Activated CD4-positive, alpha-beta T cell treated with anti-CD3 and anti-CD28 coated beads for 36 hours (primary cell): Measurements from ENCODE around the gene PAQR9. TPM values are rescaled to one million over a fixed set of nuclear protein-coding genes. Genes with fewer than 3 reads are reported as not detected.

Experiments used
- ATAC-seq: fragments of 200-7000 bp; cut with Tn5 transposase; one replicate; pipeline ENCODE4 v1.10.0; 2021; ENCODE audit warnings: mild to moderate bottlenecking, moderate library complexity
- CTCF ChIA-PET: fragments of 350-600 bp; sonication (Branson Sonifier 250); formaldehyde crosslinking; loops from one replicate; lab custom pipeline; 2021; ENCODE audit warnings: antibody characterized with exemption; lab: Charles Lee
- POLR2A ChIA-PET: fragments of 350-600 bp; sonication (Branson Sonifier 250); formaldehyde crosslinking; loops from one replicate; lab custom pipeline; 2021; ENCODE audit warnings: antibody characterized with exemption, inconsistent platforms; lab: Charles Lee
- DNase-seq: peaks from one replicate; pipeline ENCODE4 v3.0.0-alpha.2; 2020
- H3K27ac Mint-ChIP-seq: one replicate; pipeline ENCODE4 v1.8.0; 2021; ENCODE audit warnings: mixed read lengths
- H3K27me3 Mint-ChIP-seq: one replicate; pipeline ENCODE4 v1.8.0; 2021; ENCODE audit warnings: mixed read lengths
- H3K36me3 Mint-ChIP-seq: one replicate; pipeline ENCODE4 v1.8.0; 2021; ENCODE audit warnings: low read depth, mixed read lengths
- H3K4me1 Mint-ChIP-seq: one replicate; pipeline ENCODE4 v1.8.0; 2021; ENCODE audit warnings: mixed read lengths
- H3K4me3 Mint-ChIP-seq: one replicate; pipeline ENCODE4 v1.8.0; 2021; ENCODE audit warnings: mild to moderate bottlenecking, moderate library complexity, mixed read lengths
- H3K9me3 Mint-ChIP-seq: one replicate; pipeline ENCODE4 v1.8.0; 2021; ENCODE audit warnings: low read depth, mixed read lengths
- intact Hi-C, 2 experiments: fragments of 100-400 bp; cut with DNase I in 1 of 2; cut with micrococcal nuclease in 1 of 2; formaldehyde crosslinking; loops; one replicate each; pipeline versions ENCODE4 v1.14.2 to v1.15.1; 2022 to 2024; cut with DNase I, micrococcal nuclease
- total RNA-seq, 2 experiments: library from RNA; stranded (reverse); gene quantifications; one replicate each; pipeline ENCODE4 v1.2.3, GENCODE V29; 2021

The PAQR9 gene
- total RNA-seq, 2 experiments from 2014 or later = not detected

DNA sequence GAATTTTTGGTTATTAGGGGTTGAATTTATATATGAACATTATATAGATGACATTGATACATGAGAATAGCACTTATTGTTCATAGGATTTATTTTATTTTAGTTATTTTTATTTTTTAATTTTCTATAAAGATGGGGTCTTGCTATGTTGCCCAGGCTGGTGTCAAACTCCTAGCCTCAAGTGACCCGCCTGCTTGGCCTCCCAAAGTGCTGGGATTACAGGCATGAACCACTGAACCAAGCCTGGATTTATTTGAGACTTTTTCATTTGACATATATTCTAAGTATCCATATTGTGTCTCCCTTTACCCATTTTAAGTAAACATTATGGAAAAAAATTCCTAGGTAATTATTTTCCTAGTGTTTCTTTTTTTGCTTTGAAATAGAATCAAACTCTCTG lies 12.5 kb downstream of the PAQR9 start:
- Mint-ChIP-seq H3K27me3 (peaks cover 36% of the 10 kb centered on the region), H3K4me3 (no peak overlapping the region), H3K9me3 (no peaks in the 10 kb centered on the region), H3K36me3 (no peaks in the 10 kb centered on the region), H3K27ac (no peak overlapping the region), H3K4me1 (peaks cover 8% of the 10 kb centered on the region)
- ATAC-seq (no peak), DNase-seq (no peak)
- ChIA-PET POLR2A (no interaction called here), CTCF (no interaction called here)
- intact Hi-C loops = no loop called here

DNA sequence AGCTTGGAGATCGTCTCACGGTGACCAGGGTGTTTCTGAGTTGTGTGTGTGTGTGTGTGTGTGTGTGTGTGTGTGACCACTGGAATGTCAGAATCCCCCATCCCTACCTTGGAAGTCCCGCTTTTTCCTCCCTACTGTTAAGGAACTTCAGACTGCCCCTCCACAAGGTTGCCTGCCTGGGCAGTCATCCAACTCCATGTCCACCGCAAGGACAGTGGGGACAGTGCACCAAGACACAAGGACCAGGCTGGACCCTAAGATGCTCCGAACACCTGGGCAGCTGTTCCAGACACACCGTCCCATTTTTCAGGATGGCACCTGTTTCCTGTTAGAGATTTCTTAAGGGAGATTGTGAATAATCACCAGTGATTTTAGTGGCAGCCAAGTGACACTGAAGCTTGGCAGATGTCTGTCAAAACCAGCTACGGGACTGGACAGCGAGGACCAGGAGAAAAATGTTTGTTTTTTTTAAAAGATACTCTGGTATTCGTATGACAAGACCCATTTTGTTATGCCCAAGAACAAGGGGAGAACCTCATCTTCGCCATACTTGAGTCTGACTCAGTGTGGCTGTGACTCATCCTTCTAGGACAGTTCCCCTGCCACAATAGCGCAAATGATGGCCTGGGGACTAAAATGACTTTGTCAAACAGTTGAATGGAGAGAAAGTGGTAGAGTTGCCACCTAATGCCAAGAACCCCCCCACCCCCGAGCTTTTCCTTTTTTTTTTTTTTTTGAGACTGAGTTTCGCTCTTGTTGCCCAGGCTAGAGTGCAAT lies 15.5 kb downstream of the PAQR9 start:
- Mint-ChIP-seq H3K36me3 (no peaks in the 10 kb centered on the region), H3K27me3 (peaks cover 33% of the 10 kb centered on the region), H3K4me3 (no peak overlapping the region), H3K9me3 (no peaks in the 10 kb centered on the region), H3K4me1 (peaks cover 19% of the 10 kb centered on the region), H3K27ac (no peak overlapping the region)
- DNase-seq (peak; percentile 66), ATAC-seq (peak; percentile 94)
- intact Hi-C loops = no loop called here
- CTCF ChIA-PET = interaction anchor here (0.7 to 1.1 kb wide), 2 partner anchors 16 to 45 kb away, joined by 3 to 4 read pairs; no protein-coding TSS in a partner anchor
- POLR2A ChIA-PET = interaction anchor here (0.7 kb wide), 1 partner anchor 104 kb away, joined by 4 read pairs; no protein-coding TSS in a partner anchor

DNA sequence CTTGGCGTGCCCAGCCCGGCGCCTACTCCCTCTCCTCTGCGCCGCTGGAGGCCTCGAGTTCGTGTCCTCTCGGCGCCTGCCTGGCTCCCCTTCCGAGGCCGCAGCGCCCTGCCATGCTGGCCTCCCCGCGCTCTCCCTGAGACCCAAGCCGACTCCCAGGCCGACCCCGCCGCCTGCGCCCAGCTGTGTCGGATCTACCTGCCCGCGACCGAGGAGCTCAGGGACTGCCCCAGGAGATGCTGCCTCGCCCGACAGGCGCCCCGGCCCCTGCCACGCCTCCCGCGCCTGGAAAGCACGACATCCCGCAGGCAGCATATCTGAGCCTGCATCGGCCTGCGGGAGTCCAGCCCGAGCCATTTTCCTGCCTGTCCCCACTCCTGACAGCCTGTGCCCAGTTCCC lies 16.1 kb downstream of the PAQR9 start:
- CTCF ChIA-PET = no interaction called here
- no peak for ATAC-seq
- DNase-seq = peak; percentile 20
- intact Hi-C loops = no loop called here
- no peaks in the 10 kb centered on the region for H3K9me3 Mint-ChIP-seq
- peaks cover 19% of the 10 kb centered on the region for H3K4me1 Mint-ChIP-seq
- POLR2A ChIA-PET = interaction anchor here (0.7 kb wide), 1 partner anchor 103 kb away, joined by 4 read pairs; no protein-coding TSS in a partner anchor
- H3K27ac Mint-ChIP-seq = no peak overlapping the region
- H3K4me3 Mint-ChIP-seq = no peak overlapping the region
- peaks cover 33% of the 10 kb centered on the region for H3K27me3 Mint-ChIP-seq
- H3K36me3 Mint-ChIP-seq = no peaks in the 10 kb centered on the region

DNA sequence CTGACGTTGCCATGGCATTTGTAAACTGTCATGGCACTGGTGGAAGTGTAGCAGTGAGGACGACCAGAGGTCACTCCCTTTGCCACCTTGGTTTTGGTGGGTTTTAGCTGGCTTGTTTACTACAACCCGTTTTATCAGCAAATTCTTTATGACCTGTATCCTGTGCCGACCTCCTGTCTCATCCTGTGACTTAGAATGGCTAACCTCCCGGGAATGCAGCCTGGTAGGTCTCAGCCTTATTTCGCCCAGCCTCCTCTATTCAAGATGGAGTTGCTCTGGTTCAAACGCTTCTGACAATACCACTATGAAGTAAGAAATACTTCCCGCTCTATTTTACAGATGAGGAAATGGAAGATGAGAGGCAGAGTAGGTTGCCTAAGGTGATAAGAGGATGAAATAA lies 16.6 kb downstream of the PAQR9 start:
- POLR2A ChIA-PET = interaction anchor here (0.7 kb wide), 1 partner anchor 103 kb away, joined by 4 read pairs; no protein-coding TSS in a partner anchor
- no peak overlapping the region for H3K27ac Mint-ChIP-seq
- no peaks in the 10 kb centered on the region for H3K9me3 Mint-ChIP-seq
- H3K4me1 Mint-ChIP-seq = peaks cover 19% of the 10 kb centered on the region
- ATAC-seq (no peak), DNase-seq (no peak)
- H3K4me3 Mint-ChIP-seq = no peak overlapping the region
- CTCF ChIA-PET = interaction anchor here (1.0 kb wide), 1 partner anchor 14 kb away, joined by 3 read pairs; no protein-coding TSS in a partner anchor
- H3K36me3 Mint-ChIP-seq = no peaks in the 10 kb centered on the region
- intact Hi-C loops = no loop called here
- peaks cover 32% of the 10 kb centered on the region for H3K27me3 Mint-ChIP-seq

DNA sequence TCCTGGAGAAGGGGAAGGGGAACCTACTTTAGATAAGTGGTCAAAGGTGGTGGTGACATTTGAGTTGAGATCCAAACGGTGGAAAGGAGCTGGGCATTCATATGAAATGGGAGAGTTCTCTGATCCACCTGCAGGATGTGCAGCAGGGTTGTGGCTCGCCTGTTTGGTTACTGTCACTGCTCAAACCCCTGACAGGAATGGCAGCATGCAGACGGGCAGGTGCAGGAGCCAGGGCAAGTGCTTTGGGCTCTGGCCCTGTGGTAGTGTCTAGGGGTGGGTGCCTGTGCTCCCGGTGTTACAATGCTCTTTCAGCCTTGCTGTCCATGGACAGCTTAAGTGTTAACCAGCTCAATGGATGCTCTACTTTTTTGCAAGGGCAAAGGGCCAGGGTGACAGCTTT lies 18.5 kb downstream of the PAQR9 start:
- CTCF ChIA-PET = interaction anchor here (1.7 kb wide), 1 partner anchor 13 kb away, joined by 4 read pairs; no protein-coding TSS in a partner anchor
- Mint-ChIP-seq H3K9me3 (no peaks in the 10 kb centered on the region), H3K4me1 (peaks cover 19% of the 10 kb centered on the region), H3K27ac (no peak overlapping the region), H3K27me3 (peaks cover 28% of the 10 kb centered on the region), H3K4me3 (no peak overlapping the region), H3K36me3 (no peaks in the 10 kb centered on the region)
- ATAC-seq = no peak
- intact Hi-C loops = no loop called here
- DNase-seq = no peak
- POLR2A ChIA-PET = no interaction called here

DNA sequence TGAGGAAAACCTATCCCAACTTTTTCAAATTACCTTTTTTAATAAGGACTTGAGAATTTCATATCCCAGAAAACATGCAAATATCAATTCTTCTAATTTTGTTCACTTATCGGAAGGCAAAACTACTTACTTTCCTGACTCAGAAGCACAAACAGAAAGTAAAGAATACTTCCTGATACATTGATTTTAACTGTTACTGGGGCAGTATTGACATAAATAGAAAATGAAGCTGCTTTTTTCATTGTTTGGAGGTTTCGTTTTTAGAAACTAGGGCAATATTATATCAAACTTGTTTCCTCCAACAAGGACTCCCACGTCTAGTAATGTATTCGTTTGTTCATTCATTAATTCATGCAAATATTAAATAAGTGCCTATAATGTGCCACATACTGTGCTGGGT lies 19.1 kb downstream of the PAQR9 start:
- H3K27me3 Mint-ChIP-seq = peaks cover 28% of the 10 kb centered on the region
- no peak overlapping the region for H3K4me3 Mint-ChIP-seq
- ATAC-seq = no peak
- peak overlapping the region; percentile 4 for H3K27ac Mint-ChIP-seq
- H3K9me3 Mint-ChIP-seq = no peaks in the 10 kb centered on the region
- H3K4me1 Mint-ChIP-seq = peaks cover 19% of the 10 kb centered on the region
- DNase-seq = no peak
- intact Hi-C loops = no loop called here
- POLR2A ChIA-PET = no interaction called here
- no peaks in the 10 kb centered on the region for H3K36me3 Mint-ChIP-seq
- CTCF ChIA-PET = no interaction called here

DNA sequence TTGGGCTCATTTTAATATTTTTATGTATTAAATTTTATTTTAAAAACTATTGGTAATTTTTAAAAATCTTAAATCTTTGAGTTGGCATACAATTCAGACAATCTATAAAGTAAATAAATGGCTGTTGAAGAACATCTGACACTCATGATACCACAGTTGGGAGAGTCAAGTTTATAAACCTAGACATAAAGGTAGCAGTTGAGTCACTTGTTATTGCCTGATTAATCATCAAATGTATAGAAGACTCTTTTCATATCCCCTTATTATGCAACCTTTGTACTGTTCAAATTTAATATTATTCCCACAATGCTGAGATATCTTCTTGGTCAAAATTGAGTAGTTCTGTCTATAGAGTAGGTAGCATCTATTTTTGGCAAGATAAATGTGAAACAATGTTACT lies 19.6 kb downstream of the PAQR9 start:
- ATAC-seq (no peak), DNase-seq (no peak)
- intact Hi-C loops = no loop called here
- H3K4me1 Mint-ChIP-seq = peaks cover 19% of the 10 kb centered on the region
- no peak overlapping the region for H3K27ac Mint-ChIP-seq
- ChIA-PET CTCF (no interaction called here), POLR2A (interaction anchor here (0.6 kb wide), 1 partner anchor 15 kb away, joined by 3 read pairs; no protein-coding TSS in a partner anchor)
- no peaks in the 10 kb centered on the region for H3K36me3 Mint-ChIP-seq
- H3K27me3 Mint-ChIP-seq = peaks cover 28% of the 10 kb centered on the region
- H3K4me3 Mint-ChIP-seq = no peak overlapping the region
- H3K9me3 Mint-ChIP-seq = no peaks in the 10 kb centered on the region

DNA sequence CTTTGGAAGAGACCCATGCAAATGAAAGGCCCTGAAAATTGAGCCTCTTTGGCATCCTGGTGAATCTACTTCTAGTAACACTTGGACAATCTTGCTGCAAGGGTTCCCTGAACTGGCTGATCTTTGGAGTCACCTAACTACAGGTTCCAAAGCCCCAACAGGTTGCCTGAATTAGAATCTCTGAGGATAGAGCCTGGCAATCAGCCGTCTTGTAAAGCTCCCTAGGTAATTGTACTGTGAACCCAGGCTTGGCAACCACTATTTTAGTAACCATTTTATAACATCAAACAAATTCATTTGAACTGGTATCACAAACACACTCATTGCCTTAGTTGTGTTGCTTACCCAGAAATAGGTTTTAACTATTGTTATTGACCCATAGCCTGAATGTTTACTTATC lies 20.1 kb downstream of the PAQR9 start:
- H3K4me1 Mint-ChIP-seq = peaks cover 19% of the 10 kb centered on the region
- no peak overlapping the region for H3K4me3 Mint-ChIP-seq
- ChIA-PET CTCF (interaction anchor here (1.0 kb wide), 1 partner anchor 12 kb away, joined by 8 read pairs; no protein-coding TSS in a partner anchor), POLR2A (interaction anchor here (0.6 kb wide), 1 partner anchor 15 kb away, joined by 3 read pairs; no protein-coding TSS in a partner anchor)
- H3K36me3 Mint-ChIP-seq = no peaks in the 10 kb centered on the region
- no peak overlapping the region for H3K27ac Mint-ChIP-seq
- intact Hi-C loops = no loop called here
- no peaks in the 10 kb centered on the region for H3K9me3 Mint-ChIP-seq
- H3K27me3 Mint-ChIP-seq = peaks cover 28% of the 10 kb centered on the region
- ATAC-seq (no peak), DNase-seq (no peak)

DNA sequence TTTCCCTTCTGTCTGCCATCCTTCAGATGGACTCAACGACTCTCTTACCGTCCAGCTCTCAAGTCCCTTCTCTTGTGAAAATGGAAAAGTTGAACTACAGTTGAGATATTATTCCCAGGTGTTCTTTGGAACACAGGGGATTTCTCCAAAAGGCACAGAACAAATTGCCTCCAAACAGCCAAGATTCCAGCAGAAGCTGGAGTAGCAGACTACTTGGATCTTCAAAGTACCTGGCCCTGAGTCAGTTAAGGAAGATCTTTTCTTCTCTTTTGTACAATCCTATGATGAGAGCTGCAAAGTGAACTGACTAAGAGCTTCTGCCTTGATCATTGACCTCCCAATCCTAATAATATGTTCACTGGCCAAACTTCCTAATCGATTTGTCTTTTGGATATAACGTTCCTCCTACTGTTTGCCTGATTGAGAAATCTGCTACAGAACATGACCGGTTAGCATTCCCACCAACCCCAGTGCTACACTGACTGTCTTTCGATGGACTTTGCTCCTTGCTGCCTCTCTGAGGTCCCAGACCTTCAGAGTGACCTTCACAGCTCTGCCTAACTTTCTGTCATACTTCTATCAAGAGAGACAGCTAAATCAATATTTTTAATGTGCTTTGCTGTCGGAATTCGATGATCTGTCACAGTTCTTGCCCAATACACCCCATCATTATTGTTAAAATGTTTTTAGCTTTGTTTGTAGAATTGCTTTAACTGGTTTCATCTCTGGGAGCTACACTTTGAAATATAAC lies 21.9 kb downstream of the PAQR9 start:
- Mint-ChIP-seq H3K4me1 (peaks cover 10% of the 10 kb centered on the region), H3K27ac (no peak overlapping the region), H3K27me3 (peaks cover 15% of the 10 kb centered on the region), H3K4me3 (no peak overlapping the region), H3K36me3 (no peaks in the 10 kb centered on the region), H3K9me3 (no peaks in the 10 kb centered on the region)
- ChIA-PET POLR2A (no interaction called here), CTCF (interaction anchor here (0.6 to 0.8 kb wide), 2 partner anchors 10 to 120 kb away, joined by 4 read pairs; no protein-coding TSS in a partner anchor)
- intact Hi-C loops = no loop called here
- DNase-seq (no peak), ATAC-seq (no peak)

DNA sequence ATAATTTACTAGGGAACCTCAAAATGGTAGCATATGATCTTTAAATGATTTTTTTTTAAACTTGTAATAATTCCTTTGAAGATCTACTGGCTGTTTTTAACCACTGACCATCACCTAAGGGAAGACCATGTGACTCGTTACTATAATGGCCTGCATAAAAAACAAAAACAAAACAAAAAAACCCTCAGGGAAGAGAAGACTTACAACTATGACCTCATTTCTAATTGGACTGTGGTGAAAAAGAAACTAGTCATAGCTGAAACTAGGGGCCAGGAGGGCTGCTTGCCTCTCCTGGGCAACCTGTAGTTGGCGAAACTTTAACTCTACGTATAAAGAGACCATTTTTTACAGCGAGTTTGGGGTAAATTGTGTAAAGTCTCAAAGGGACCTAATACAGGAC lies 23.0 kb downstream of the PAQR9 start:
- CTCF ChIA-PET = interaction anchor here (1.1 to 2.0 kb wide), 2 partner anchors 9 to 44 kb away, joined by 3 to 6 read pairs; no protein-coding TSS in a partner anchor
- Mint-ChIP-seq H3K27ac (no peak overlapping the region), H3K27me3 (peaks cover 12% of the 10 kb centered on the region), H3K4me3 (no peak overlapping the region), H3K36me3 (no peaks in the 10 kb centered on the region), H3K4me1 (peaks cover 10% of the 10 kb centered on the region), H3K9me3 (no peaks in the 10 kb centered on the region)
- ATAC-seq (no peak), DNase-seq (no peak)
- intact Hi-C loops = no loop called here
- POLR2A ChIA-PET = no interaction called here

DNA sequence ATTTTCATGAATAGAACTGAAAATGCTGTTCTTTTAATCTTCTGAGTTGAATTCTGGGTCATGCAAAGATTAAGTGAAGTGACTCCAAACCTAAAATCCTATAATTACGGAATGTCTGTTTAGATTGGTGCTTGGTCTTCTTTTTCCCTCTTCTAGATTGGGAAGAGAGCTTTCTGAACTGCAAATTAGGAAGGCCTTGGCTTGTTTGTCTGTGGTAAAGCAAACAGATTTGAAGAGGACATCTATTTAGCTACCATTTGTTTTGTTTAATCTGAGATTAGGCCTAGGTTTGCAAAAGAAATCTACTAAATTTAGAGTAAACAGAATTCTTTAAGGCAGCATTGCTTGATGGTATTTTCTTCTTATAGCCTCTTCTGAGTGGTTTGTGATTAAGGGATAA lies 23.5 kb downstream of the PAQR9 start:
- DNase-seq (no peak), ATAC-seq (no peak)
- H3K4me3 Mint-ChIP-seq = no peak overlapping the region
- CTCF ChIA-PET = interaction anchor here (0.6 to 2.0 kb wide), 3 partner anchors 9 to 153 kb away, joined by 3 to 6 read pairs (median 3); no protein-coding TSS in a partner anchor
- H3K4me1 Mint-ChIP-seq = peaks cover 10% of the 10 kb centered on the region
- POLR2A ChIA-PET = interaction anchor here (0.7 kb wide), 1 partner anchor 160 kb away, joined by 3 read pairs; no protein-coding TSS in a partner anchor
- no peaks in the 10 kb centered on the region for H3K36me3 Mint-ChIP-seq
- H3K27me3 Mint-ChIP-seq = peaks cover 9% of the 10 kb centered on the region
- no peak overlapping the region for H3K27ac Mint-ChIP-seq
- intact Hi-C loops = no loop called here
- H3K9me3 Mint-ChIP-seq = no peaks in the 10 kb centered on the region
